ENCODE results near the gene STARD7. TPM values are rescaled to one million over a fixed set of nuclear protein-coding genes. Genes with fewer than 3 reads are reported as not detected.
A peak's percentile ranks its signal among the peaks of the same experiment; 100 is the strongest.

STARD7 gene
- total RNA-seq, 1 donor from 2014 or later: 80.2 TPM

- no peaks in the 10 kb centered on the region for H3K9me3 Mint-ChIP-seq (ENCODE audit: unreplicated experiment)
- H3K36me3 Mint-ChIP-seq (ENCODE audit: unreplicated experiment): peaks cover 15% of the 10 kb centered on the region
- no peak overlapping the region for H3K4me3 Mint-ChIP-seq (ENCODE audit: unreplicated experiment)
- no peak for DNase-seq (ENCODE audit: extremely low spot score, unreplicated experiment)
- H3K4me1 Mint-ChIP-seq (ENCODE audit: unreplicated experiment): peaks cover 39% of the 10 kb centered on the region
- no peak for TF ChIP-seq CTCF (IDR thresholded peaks at IDR 0.05)
- peak overlapping the region; percentile 70 for H3K27ac Mint-ChIP-seq (ENCODE audit: unreplicated experiment)
- H3K27me3 Mint-ChIP-seq (ENCODE audit: unreplicated experiment): no peaks in the 10 kb centered on the region
Observed at GRCh38 chr2:96252526-96252925, 43.9 kb upstream of the STARD7 start.

GRCh38 chr2:96251721-96252292, 43.2 kb upstream of the STARD7 start:
- H3K36me3 Mint-ChIP-seq (ENCODE audit: unreplicated experiment): peaks cover 14% of the 10 kb centered on the region
- no peak for TF ChIP-seq CTCF (IDR thresholded peaks at IDR 0.05)
- H3K27ac Mint-ChIP-seq (ENCODE audit: unreplicated experiment): peak overlapping the region; percentile 70
- H3K27me3 Mint-ChIP-seq (ENCODE audit: unreplicated experiment): no peaks in the 10 kb centered on the region
- H3K9me3 Mint-ChIP-seq (ENCODE audit: unreplicated experiment): no peaks in the 10 kb centered on the region
- peak overlapping the region; percentile 48 for H3K4me3 Mint-ChIP-seq (ENCODE audit: unreplicated experiment)
- peaks cover 39% of the 10 kb centered on the region for H3K4me1 Mint-ChIP-seq (ENCODE audit: unreplicated experiment)
- DNase-seq (ENCODE audit: extremely low spot score, unreplicated experiment): peak; percentile 91

- peaks cover 9% of the 10 kb centered on the region for H3K36me3 Mint-ChIP-seq (ENCODE audit: unreplicated experiment)
- DNase-seq (ENCODE audit: extremely low spot score, unreplicated experiment): no peak
- no peaks in the 10 kb centered on the region for H3K9me3 Mint-ChIP-seq (ENCODE audit: unreplicated experiment)
- H3K4me3 Mint-ChIP-seq (ENCODE audit: unreplicated experiment): no peak overlapping the region
- no peaks in the 10 kb centered on the region for H3K27me3 Mint-ChIP-seq (ENCODE audit: unreplicated experiment)
- H3K4me1 Mint-ChIP-seq (ENCODE audit: unreplicated experiment): peaks cover 39% of the 10 kb centered on the region
- H3K27ac Mint-ChIP-seq (ENCODE audit: unreplicated experiment): peak overlapping the region; percentile 77
- no peak for TF ChIP-seq CTCF (IDR thresholded peaks at IDR 0.05)
Observed at GRCh38 chr2:96250188-96250587, 41.6 kb upstream of the STARD7 start.

- H3K4me3 Mint-ChIP-seq (ENCODE audit: unreplicated experiment): no peak overlapping the region
- no peaks in the 10 kb centered on the region for H3K27me3 Mint-ChIP-seq (ENCODE audit: unreplicated experiment)
- no peak for TF ChIP-seq CTCF (IDR thresholded peaks at IDR 0.05)
- peak overlapping the region; percentile 77 for H3K27ac Mint-ChIP-seq (ENCODE audit: unreplicated experiment)
- H3K4me1 Mint-ChIP-seq (ENCODE audit: unreplicated experiment): peaks cover 39% of the 10 kb centered on the region
- H3K9me3 Mint-ChIP-seq (ENCODE audit: unreplicated experiment): no peaks in the 10 kb centered on the region
- DNase-seq (ENCODE audit: extremely low spot score, unreplicated experiment): no peak
- H3K36me3 Mint-ChIP-seq (ENCODE audit: unreplicated experiment): peaks cover 9% of the 10 kb centered on the region
Observed at GRCh38 chr2:96249654-96250053, 41.0 kb upstream of the STARD7 start.

- no peak overlapping the region for H3K4me3 Mint-ChIP-seq (ENCODE audit: unreplicated experiment)
- H3K9me3 Mint-ChIP-seq (ENCODE audit: unreplicated experiment): no peaks in the 10 kb centered on the region
- TF ChIP-seq CTCF (IDR thresholded peaks at IDR 0.05): no peak
- no peak for DNase-seq (ENCODE audit: extremely low spot score, unreplicated experiment)
- H3K27me3 Mint-ChIP-seq (ENCODE audit: unreplicated experiment): no peaks in the 10 kb centered on the region
- H3K36me3 Mint-ChIP-seq (ENCODE audit: unreplicated experiment): peaks cover 3% of the 10 kb centered on the region
- H3K4me1 Mint-ChIP-seq (ENCODE audit: unreplicated experiment): peaks cover 39% of the 10 kb centered on the region
- H3K27ac Mint-ChIP-seq (ENCODE audit: unreplicated experiment): peak overlapping the region; percentile 4
Observed at GRCh38 chr2:96248624-96249023, 40.0 kb upstream of the STARD7 start.
